Activated CD8-positive, alpha-beta memory T cell treated with anti-CD3 and anti-CD28 coated beads, Interleukin-2, amount 10 ng/mL, durations not matched to agents 7 days and 5 days (primary cell): Measurements from ENCODE around the gene PPP2R2C. TPM values are rescaled to one million over a fixed set of nuclear protein-coding genes. Genes with fewer than 3 reads are reported as not detected.

Source experiments
- ATAC-seq: fragments of 150-1000 bp; cut with Tn5 transposase; one replicate; pipeline ENCODE4 v1.10.0; 2021; ENCODE audit warnings: moderate library complexity
- CTCF ChIA-PET: fragments of 350-600 bp; sonication (Branson Sonifier 250); formaldehyde crosslinking; loops from one replicate; lab custom pipeline; 2021; ENCODE audit warnings: antibody characterized with exemption; lab: Charles Lee
- DNase-seq: peaks from one replicate; pipeline ENCODE4 v3.0.0-alpha.2; 2020
- H3K27ac Mint-ChIP-seq: one replicate; pipeline ENCODE4 v1.8.0; 2021; ENCODE audit warnings: mild to moderate bottlenecking, mixed read lengths
- H3K27me3 Mint-ChIP-seq: one replicate; pipeline ENCODE4 v1.8.0; 2021; ENCODE audit warnings: mixed read lengths
- H3K36me3 Mint-ChIP-seq: one replicate; pipeline ENCODE4 v1.8.0; 2021; ENCODE audit warnings: mild to moderate bottlenecking, mixed read lengths
- H3K4me1 Mint-ChIP-seq: one replicate; pipeline ENCODE4 v1.8.0; 2021; ENCODE audit warnings: mixed read lengths
- H3K4me3 Mint-ChIP-seq: one replicate; pipeline ENCODE4 v1.8.0; 2021; ENCODE audit warnings: mild to moderate bottlenecking, moderate library complexity, mixed read lengths
- H3K9me3 Mint-ChIP-seq: one replicate; pipeline ENCODE4 v1.8.0; 2022; ENCODE audit warnings: low read depth, mixed read lengths
- total RNA-seq, 2 experiments: library from RNA; stranded (reverse); gene quantifications; one replicate each; pipeline ENCODE4 v1.2.3, GENCODE V29; 2021

PPP2R2C gene
- total RNA-seq, 2 experiments from 2014 or later, result not detected

DNA sequence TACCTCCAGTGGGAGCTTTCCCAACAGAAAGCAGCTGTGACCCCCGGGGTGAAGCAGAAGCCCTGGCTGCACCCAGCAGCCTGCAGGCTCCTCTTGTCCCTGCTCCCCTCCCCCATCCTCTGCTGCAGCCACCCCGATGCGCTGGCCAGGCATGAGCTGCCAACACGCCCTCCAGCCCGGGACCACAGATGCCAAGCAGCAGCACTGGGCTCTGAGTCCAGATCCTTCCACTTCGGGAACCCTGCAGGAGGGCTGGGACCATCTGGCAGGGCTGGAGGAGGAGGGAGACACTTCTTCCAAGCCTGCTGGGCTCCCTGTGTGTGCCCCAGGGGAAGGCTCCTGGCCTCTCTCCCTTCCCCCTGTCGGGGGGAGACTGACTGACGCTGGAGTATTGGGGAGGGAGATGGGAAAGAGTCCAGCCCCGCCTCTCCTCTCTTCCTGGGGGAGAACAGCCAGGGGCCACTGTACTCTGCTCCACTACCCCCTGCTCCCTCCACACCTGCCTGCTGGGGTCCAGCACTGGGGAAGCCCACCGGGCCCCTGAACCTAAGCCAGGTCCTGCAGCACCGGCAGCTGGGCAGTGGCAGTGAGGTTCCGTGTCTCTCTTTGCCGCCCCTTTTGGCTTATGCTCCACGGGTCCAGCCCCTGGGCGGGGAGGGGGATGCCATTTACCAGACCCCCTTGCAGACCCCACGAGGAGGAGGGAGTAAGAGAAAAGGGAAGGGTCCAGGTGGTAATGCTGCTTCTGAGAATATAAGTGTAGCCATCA, 55.7 kb downstream of the PPP2R2C start:
- H3K27ac Mint-ChIP-seq, result no peak overlapping the region
- H3K27me3 Mint-ChIP-seq, result peaks cover 10% of the 10 kb centered on the region
- no peaks in the 10 kb centered on the region for H3K4me1 Mint-ChIP-seq
- ATAC-seq, result no peak
- H3K9me3 Mint-ChIP-seq, result no peaks in the 10 kb centered on the region
- CTCF ChIA-PET, result no interaction called here
- no peaks in the 10 kb centered on the region for H3K36me3 Mint-ChIP-seq
- no peak overlapping the region for H3K4me3 Mint-ChIP-seq
- no peak for DNase-seq

DNA sequence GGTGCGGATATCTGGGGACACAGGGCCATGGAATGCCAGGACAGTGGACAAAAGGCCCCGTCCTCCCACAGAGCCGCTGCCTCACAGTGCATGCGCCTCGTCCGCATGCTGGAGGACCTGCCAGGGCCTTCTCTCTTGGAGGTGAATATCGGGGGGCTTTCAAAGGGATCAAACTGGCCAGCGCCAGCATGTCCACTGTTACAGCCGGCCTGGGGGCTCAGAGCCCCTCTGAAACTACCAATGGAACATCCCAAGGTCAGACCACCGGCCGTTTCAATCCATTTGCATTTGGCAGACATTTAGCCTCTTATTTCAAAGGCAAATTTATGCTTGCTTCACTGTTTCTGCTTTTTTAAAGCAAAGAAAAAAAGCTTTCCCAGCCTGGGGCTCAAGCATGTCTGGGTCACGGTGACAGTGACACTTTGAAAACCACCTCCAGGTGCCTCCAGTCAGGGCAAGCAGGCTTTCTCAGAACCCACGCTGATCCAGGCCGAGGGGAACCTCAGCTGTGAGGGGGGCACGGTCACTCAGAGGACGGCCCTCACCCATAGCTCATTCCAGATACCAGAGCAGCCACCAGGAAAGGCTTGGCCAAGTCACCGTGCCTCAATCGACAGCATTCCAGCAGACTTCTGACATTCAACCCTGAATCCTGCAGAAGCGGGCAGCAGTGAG, 57.2 kb downstream of the PPP2R2C start:
- Mint-ChIP-seq H3K9me3 (no peaks in the 10 kb centered on the region), H3K4me3 (no peak overlapping the region), H3K27me3 (peaks cover 10% of the 10 kb centered on the region), H3K27ac (no peak overlapping the region), H3K4me1 (no peaks in the 10 kb centered on the region), H3K36me3 (no peaks in the 10 kb centered on the region)
- CTCF ChIA-PET, result no interaction called here
- ATAC-seq, result no peak
- DNase-seq, result no peak

DNA sequence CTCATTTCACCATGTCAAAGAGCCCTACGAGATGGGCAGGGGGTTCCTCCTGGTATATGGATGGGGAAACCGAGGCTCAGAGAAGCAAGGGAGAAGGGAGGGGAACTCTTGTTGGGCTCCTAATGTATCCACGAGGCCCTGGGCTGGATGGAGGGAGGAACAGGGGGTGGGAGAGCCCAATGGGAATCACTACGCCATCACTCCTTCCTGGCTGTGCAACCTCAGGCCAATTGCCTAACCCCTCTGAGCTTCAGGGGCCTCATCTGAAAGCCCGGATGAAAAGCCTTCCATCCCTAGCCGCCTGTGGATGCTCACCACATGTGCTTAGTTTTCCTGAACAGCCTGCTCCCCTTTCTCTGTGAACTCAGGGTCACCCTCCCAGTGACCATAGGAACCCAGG, 57.8 kb downstream of the PPP2R2C start:
- Mint-ChIP-seq H3K9me3 (no peaks in the 10 kb centered on the region), H3K27ac (no peak overlapping the region), H3K4me3 (no peak overlapping the region), H3K4me1 (no peaks in the 10 kb centered on the region), H3K27me3 (peaks cover 10% of the 10 kb centered on the region), H3K36me3 (no peaks in the 10 kb centered on the region)
- DNase-seq (no peak), ATAC-seq (no peak)
- CTCF ChIA-PET, result no interaction called here

DNA sequence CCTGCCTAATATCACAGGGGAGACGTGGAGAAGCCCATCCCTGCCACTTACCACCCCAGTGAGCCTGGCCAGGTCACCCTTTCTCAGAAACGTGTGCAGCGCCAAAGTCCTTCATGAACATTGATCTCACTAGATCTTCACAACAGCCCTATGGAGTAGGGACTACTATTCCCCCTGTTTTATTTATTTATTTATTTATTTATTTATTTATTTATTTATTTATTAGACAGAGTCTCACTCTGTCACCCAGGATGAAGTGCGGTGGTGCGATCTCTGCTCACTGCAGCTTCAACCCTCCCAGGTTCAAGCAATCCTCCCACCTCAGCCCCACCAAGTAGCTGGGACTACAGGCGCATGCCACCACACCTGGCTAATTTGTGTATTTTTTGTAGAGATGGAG, 61.8 kb downstream of the PPP2R2C start:
- Mint-ChIP-seq H3K4me1 (no peaks in the 10 kb centered on the region), H3K36me3 (no peaks in the 10 kb centered on the region), H3K27me3 (peaks cover 15% of the 10 kb centered on the region), H3K4me3 (no peak overlapping the region), H3K9me3 (no peaks in the 10 kb centered on the region), H3K27ac (no peak overlapping the region)
- DNase-seq, result no peak
- no peak for ATAC-seq
- CTCF ChIA-PET, result no interaction called here

DNA sequence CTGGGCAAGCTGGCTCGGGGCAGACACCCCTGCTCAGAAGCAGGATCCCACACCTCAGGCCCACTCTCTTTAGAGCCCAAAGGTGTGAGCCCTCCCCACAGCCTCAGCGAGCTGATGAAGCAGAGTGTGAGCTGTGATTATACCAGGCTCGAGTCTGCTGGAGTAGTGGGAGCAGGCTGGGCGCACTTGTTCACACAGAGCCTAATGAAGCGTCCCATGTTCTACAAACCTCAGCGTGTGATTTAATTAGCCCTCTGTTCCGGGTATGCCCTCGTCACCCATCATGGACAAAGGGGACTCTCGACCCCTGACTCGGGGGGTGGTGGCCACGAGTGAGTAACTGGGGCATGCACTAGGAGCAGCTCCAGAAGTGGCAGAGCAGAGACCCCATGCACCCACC, 62.3 kb downstream of the PPP2R2C start:
- CTCF ChIA-PET, result no interaction called here
- no peaks in the 10 kb centered on the region for H3K4me1 Mint-ChIP-seq
- H3K27ac Mint-ChIP-seq, result no peak overlapping the region
- DNase-seq, result no peak
- ATAC-seq, result no peak
- H3K27me3 Mint-ChIP-seq, result peaks cover 21% of the 10 kb centered on the region
- no peaks in the 10 kb centered on the region for H3K36me3 Mint-ChIP-seq
- no peak overlapping the region for H3K4me3 Mint-ChIP-seq
- no peaks in the 10 kb centered on the region for H3K9me3 Mint-ChIP-seq

DNA sequence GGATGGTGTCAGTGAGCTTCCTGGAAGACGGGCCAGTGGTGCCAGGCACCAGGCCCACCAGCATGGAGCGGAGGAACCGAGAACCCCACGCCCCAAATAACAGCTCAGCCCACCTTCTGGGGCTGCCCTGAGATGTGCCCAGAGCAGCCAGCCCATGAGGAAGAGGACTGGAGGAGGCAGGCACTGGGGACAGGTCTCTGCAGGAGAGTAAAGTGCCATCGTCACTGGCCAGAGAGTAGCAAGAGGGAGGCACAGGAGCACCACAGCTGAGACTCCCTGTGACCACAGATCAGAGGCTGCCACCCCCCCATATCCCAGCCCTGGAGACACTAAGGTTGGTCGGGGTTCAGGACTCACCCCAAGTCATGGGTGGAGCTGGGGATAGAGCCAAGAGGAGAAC, 63.0 kb downstream of the PPP2R2C start:
- Mint-ChIP-seq H3K27ac (no peak overlapping the region), H3K9me3 (no peaks in the 10 kb centered on the region)

DNA sequence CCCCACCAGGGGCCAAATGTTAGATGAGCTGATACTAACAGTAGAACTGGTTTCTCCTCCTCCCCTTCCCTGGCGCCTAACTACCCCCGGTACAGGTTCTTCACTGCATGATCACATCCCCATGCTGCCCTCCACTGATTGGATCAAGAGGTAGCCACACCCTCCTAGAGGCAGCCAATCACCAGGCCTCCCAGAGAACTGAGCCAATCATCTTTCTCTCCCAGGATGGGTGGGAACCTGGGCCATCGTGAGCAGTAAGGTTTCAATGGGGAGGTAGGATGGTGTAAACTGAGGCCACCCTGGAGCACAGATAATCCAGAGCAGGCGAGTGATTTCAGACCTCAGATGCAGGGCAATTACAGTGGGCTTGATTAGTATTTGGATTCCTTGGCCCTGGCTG, 64.2 kb downstream of the PPP2R2C start:
- CTCF ChIA-PET, result interaction anchor here (0.7 to 0.8 kb wide), 2 partner anchors 77 to 168 kb away, joined by 3 to 4 read pairs; no protein-coding TSS in a partner anchor
- no peak overlapping the region for H3K4me3 Mint-ChIP-seq
- H3K27ac Mint-ChIP-seq, result no peak overlapping the region
- H3K27me3 Mint-ChIP-seq, result peaks cover 33% of the 10 kb centered on the region
- H3K9me3 Mint-ChIP-seq, result no peaks in the 10 kb centered on the region
- ATAC-seq (no peak), DNase-seq (no peak)
- peaks cover 3% of the 10 kb centered on the region for H3K4me1 Mint-ChIP-seq
- H3K36me3 Mint-ChIP-seq, result no peaks in the 10 kb centered on the region

More for the DNA sequence above, 63.0 kb downstream of the PPP2R2C start:
- DNase-seq (no peak), ATAC-seq (no peak)
- no peak overlapping the region for H3K4me3 Mint-ChIP-seq
- CTCF ChIA-PET, result no interaction called here
- H3K4me1 Mint-ChIP-seq, result no peaks in the 10 kb centered on the region
- no peaks in the 10 kb centered on the region for H3K36me3 Mint-ChIP-seq
- H3K27me3 Mint-ChIP-seq, result peaks cover 28% of the 10 kb centered on the region

DNA sequence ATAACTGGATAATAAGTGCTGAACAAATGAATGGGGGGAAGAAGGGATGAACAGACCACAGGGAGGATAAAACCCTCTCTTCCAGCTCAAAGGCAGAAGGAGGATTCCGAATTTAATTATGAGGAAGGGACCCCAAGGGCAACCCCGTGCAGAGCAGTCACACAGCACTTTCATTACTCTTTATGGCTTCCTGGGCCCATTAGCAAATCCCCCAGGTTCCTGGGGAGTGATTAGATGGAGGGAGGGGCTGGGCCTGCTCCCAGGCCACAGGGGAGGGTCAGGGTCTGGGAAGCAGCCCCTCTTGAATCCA, 67.1 kb downstream of the PPP2R2C start:
- no peaks in the 10 kb centered on the region for H3K36me3 Mint-ChIP-seq
- ATAC-seq (no peak), DNase-seq (no peak)
- H3K4me3 Mint-ChIP-seq, result no peak overlapping the region
- H3K27ac Mint-ChIP-seq, result no peak overlapping the region
- CTCF ChIA-PET, result no interaction called here
- H3K4me1 Mint-ChIP-seq, result peaks cover 3% of the 10 kb centered on the region
- no peaks in the 10 kb centered on the region for H3K9me3 Mint-ChIP-seq
- peaks cover 60% of the 10 kb centered on the region for H3K27me3 Mint-ChIP-seq

DNA sequence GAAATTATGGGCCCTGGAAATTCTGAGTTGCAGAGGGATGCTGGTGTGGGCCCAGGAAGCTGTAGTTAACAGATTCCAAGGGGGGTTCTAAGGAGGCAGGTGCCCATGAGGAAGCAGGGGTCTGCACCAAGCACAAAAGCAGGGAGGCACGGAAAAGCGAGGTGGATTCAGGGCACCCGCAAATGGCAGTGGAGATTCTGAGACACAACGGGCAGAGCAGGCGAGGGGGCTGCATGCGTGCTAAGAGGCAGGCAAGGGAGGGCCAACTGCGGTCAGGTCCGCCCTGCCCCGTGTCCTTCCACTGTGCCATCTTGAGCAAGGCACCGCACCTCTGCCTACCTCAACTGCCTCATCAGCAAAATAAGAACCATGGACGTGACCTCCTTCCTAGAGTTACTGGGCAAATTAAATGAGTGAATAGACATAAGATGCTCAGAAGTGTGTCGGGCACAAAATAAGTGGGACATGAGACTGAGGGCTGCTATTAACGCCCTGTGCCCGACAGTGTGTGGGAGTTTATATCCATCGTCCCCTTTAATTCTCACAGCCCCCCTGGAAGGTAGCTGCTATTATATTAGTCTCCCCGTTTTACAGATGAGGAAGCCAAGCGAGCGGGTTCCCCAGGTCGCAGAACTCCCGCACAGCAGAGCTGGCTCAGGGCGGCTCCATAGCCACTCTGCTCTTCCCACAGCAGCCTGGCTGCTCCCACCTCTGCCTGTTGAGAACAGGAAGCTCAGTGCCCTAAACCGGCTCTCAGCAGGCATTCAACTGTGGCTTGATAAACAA, 67.6 kb downstream of the PPP2R2C start:
- Mint-ChIP-seq H3K27me3 (peaks cover 62% of the 10 kb centered on the region), H3K4me3 (no peak overlapping the region), H3K27ac (no peak overlapping the region), H3K4me1 (peaks cover 3% of the 10 kb centered on the region), H3K36me3 (no peaks in the 10 kb centered on the region), H3K9me3 (no peaks in the 10 kb centered on the region)
- CTCF ChIA-PET, result no interaction called here
- no peak for DNase-seq
- no peak for ATAC-seq

DNA sequence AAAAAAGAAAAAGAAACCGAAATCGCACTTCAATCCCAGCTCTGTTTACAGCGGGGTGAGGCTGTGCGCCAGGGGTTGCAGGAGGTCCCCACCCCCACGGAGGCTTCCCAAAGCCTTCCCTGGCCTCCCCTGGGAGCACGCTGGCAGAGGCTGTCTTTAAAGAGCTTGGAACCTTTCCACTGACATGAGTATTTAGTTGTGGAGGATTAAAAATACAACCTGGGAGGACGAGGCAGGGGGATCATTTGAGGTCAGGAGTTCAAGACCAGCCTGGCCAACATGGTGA, 69.1 kb downstream of the PPP2R2C start:
- ATAC-seq (no peak), DNase-seq (no peak)
- H3K9me3 Mint-ChIP-seq, result no peaks in the 10 kb centered on the region
- CTCF ChIA-PET, result no interaction called here
- H3K27ac Mint-ChIP-seq, result no peak overlapping the region
- H3K4me1 Mint-ChIP-seq, result peaks cover 3% of the 10 kb centered on the region
- H3K36me3 Mint-ChIP-seq, result no peaks in the 10 kb centered on the region
- no peak overlapping the region for H3K4me3 Mint-ChIP-seq
- H3K27me3 Mint-ChIP-seq, result peaks cover 68% of the 10 kb centered on the region

DNA sequence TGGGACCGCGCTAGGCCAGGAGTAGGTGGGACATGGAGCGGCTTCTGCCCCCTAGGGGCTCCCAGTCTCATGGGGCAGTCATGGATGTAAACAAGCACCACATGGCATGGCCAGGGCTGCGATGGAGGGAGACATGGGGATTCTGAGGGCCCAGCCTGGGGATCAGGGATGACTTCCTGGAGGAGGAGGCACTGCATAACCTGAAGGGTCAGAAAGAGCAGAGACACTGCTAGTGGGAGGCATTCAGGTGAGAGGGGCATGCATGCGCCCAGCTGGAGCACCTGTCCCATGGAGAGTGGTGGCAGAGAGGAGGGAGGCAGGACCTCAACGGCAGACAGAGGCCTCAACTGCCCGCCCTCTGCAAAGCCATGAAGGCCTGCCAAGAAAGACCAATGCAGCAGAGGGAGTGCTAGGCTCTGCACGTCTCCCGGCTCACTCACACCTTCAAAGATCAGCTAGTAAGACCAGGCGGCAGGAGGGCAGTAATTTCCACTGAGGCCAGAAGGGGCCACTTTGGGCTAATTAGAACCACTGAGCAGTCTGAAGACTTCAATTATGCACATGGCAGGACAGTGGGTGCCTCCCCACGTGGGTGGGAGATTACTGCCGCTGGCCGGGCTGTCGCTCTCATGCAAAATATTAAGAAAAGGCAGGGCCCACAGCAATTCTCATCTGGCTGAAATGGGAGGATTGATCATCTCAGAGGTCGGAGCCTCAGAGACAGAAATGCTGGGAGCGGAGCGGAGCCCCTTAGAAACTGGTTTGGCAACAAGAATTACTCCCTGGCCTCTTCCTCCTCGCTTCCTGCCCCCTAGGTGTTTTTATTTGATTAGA, 69.6 kb downstream of the PPP2R2C start:
- H3K4me1 Mint-ChIP-seq, result peaks cover 3% of the 10 kb centered on the region
- no peaks in the 10 kb centered on the region for H3K36me3 Mint-ChIP-seq
- H3K9me3 Mint-ChIP-seq, result no peaks in the 10 kb centered on the region
- H3K27me3 Mint-ChIP-seq, result peaks cover 73% of the 10 kb centered on the region
- CTCF ChIA-PET, result no interaction called here
- no peak overlapping the region for H3K4me3 Mint-ChIP-seq
- ATAC-seq, result no peak
- DNase-seq, result no peak
- H3K27ac Mint-ChIP-seq, result no peak overlapping the region

DNA sequence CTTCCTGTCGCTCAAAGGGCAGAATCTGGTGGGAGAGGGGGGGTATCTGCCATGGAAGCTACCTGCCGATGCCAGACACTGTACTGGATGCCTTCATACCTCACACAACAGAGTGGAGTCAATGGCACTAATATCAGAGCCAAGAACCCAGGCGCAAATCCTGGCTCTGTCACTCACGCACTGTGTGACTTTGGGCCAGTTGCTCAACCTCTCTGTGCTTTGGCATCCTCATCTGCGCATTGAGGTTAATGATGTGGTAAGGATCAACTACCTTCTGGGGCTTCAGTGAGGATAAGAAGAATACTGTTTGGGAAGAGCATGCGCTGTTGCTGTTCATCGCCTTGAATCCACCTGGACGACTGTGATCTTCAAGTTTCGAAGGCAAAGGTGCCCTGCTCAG, 70.6 kb downstream of the PPP2R2C start:
- ATAC-seq, result no peak
- H3K4me1 Mint-ChIP-seq, result peaks cover 3% of the 10 kb centered on the region
- no peaks in the 10 kb centered on the region for H3K9me3 Mint-ChIP-seq
- no peaks in the 10 kb centered on the region for H3K36me3 Mint-ChIP-seq
- H3K4me3 Mint-ChIP-seq, result no peak overlapping the region
- no peak for DNase-seq
- no peak overlapping the region for H3K27ac Mint-ChIP-seq
- H3K27me3 Mint-ChIP-seq, result peaks cover 71% of the 10 kb centered on the region
- CTCF ChIA-PET, result no interaction called here

DNA sequence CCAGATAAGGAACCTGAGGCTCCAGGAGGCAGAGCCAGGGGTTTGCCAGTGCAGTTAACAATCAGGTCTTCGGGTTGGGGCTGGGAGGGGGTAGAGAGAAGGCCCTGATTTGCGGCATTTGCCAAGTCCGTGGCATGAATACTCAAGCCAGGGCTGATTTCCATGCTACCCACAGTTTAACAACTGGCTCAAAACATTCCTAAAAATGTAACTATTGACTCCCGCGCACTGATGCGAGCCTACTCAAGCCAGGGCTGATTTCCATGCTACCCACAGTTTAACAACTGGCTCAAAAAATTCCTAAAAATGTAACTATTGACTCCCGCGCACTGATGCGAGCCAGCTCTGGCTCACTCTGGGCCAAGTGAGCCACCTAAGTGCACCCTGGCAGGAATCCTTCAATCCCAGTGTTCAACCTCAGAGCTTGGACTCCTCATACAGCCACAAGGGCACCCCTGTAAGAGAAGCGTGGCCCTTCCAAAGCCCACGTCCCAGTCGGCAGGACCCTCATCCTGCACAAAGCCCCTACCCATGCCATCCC, 75.6 kb downstream of the PPP2R2C start:
- ATAC-seq, result no peak
- no peak for DNase-seq
- H3K27ac Mint-ChIP-seq, result no peak overlapping the region
- H3K27me3 Mint-ChIP-seq, result peaks cover 26% of the 10 kb centered on the region
- CTCF ChIA-PET, result no interaction called here
- no peaks in the 10 kb centered on the region for H3K36me3 Mint-ChIP-seq
- no peaks in the 10 kb centered on the region for H3K4me1 Mint-ChIP-seq
- no peak overlapping the region for H3K4me3 Mint-ChIP-seq
- no peaks in the 10 kb centered on the region for H3K9me3 Mint-ChIP-seq
